KOPT-K1 (cell line): ENCODE measurements around the gene SWT1.
"Not testable (repeated sequence)": the region's sequence is repeated elsewhere in the genome, so short reads cannot be mapped to it uniquely, and the experiment has no call there.

ENCODE experiments used
- H3K27ac ChIP-seq: fragments of 200-600 bp; sonication (generic); 2 replicates; pipeline ENCODE4 v1.5.1; 2016; ENCODE audit warnings: antibody characterized with exemption, mild to moderate bottlenecking, low read depth, low read length; ENCODE audit not compliant: poor library complexity, severe bottlenecking
- H3K36me3 ChIP-seq: fragments of 200-600 bp; sonication (generic); 2 replicates; pipeline ENCODE4 v1.5.1; 2017; ENCODE audit warnings: antibody characterized with exemption, mild to moderate bottlenecking, low read length, moderate library complexity; ENCODE audit not compliant: insufficient read depth
- H3K9me3 ChIP-seq: fragments of 200-600 bp; sonication (generic); 2 replicates; pipeline ENCODE4 v1.5.1; 2017; ENCODE audit warnings: antibody characterized with exemption, low read length, mild to moderate bottlenecking; ENCODE audit not compliant: insufficient read depth, poor library complexity, severe bottlenecking

The SWT1 gene

DNA sequence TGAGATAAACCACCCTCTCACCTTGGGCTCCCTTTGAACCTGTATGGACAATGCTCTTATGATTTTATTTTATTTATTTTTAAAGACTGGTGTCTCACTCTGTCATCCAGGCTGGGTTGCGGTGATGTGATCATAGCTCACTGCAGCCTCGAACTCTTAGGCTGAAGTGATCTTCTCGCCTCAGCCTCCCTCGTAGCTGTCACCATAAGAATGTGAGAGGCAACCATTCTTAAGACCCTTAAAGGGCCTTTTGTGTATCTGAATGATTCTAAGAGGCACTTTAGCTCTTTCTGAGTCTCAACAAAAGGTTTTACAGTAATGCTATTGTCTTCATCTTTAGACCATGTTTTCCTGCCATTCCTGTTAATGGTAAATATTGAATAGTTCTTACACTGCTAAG, 93.1 kb downstream of the SWT1 start:
- no peaks in the 10 kb centered on the region for H3K36me3 ChIP-seq

DNA sequence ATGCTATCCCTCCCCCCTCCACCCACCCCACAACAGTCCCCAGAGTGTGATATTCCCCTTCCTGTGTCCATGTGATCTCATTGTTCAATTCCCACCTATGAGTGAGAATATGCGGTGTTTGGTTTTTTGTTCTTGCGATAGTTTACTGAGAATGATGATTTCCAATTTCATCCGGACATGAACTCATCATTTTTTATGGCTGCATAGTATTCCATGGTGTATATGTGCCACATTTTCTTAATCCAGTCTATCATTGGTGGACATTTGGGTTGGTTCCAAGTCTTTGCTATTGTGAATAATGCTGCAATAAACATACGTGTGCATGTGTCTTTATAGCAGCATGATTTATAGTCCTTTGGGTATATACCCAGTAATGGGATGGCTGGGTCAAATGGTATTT, 95.0 kb downstream of the SWT1 start:
- H3K36me3 ChIP-seq, H3K9me3 ChIP-seq, H3K27ac ChIP-seq: not testable (repeated sequence)

More for the DNA sequence above, 93.1 kb downstream of the SWT1 start:
- H3K27ac ChIP-seq: no peak overlapping the region
- H3K9me3 ChIP-seq: no peaks in the 10 kb centered on the region

DNA sequence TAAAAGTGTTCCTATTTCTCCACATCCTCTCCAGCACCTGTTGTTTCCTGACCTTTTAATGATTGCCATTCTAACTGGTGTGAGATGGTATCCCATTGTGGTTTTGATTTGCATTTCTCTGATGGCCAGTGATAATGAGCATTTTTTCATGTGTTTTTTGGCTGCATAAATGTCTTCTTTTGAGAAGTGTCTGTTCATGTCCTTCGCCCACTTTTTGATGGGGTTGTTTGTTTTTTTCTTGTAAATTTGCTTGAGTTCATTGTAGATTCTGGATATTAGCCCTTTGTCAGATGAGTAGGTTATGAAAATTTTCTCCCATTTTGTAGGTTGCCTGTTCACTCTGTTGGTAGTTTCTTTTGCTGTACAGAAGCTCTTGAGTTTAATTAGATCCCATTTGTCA, 95.4 kb downstream of the SWT1 start:
- H3K36me3 ChIP-seq, H3K27ac ChIP-seq, H3K9me3 ChIP-seq: not testable (repeated sequence)

DNA sequence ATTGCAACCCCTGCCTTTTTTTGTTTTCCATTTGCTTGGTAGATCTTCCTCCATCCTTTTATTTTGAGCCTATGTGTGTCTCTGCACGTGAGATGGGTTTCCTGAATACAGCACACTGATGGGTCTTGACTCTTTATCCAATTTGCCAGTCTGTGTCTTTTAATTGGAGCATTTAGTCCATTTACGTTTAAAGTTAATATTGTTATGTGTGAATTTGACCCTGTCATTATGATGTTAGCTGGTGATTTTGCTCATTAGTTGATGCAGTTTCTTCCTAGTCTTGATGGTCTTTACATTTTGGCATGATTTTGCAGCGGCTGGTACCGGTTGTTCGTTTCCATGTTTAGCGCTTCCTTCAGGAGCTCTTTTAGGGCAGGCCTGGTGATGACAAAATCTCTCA, 98.6 kb downstream of the SWT1 start:
- not testable (repeated sequence) for H3K36me3 ChIP-seq, H3K27ac ChIP-seq, H3K9me3 ChIP-seq

DNA sequence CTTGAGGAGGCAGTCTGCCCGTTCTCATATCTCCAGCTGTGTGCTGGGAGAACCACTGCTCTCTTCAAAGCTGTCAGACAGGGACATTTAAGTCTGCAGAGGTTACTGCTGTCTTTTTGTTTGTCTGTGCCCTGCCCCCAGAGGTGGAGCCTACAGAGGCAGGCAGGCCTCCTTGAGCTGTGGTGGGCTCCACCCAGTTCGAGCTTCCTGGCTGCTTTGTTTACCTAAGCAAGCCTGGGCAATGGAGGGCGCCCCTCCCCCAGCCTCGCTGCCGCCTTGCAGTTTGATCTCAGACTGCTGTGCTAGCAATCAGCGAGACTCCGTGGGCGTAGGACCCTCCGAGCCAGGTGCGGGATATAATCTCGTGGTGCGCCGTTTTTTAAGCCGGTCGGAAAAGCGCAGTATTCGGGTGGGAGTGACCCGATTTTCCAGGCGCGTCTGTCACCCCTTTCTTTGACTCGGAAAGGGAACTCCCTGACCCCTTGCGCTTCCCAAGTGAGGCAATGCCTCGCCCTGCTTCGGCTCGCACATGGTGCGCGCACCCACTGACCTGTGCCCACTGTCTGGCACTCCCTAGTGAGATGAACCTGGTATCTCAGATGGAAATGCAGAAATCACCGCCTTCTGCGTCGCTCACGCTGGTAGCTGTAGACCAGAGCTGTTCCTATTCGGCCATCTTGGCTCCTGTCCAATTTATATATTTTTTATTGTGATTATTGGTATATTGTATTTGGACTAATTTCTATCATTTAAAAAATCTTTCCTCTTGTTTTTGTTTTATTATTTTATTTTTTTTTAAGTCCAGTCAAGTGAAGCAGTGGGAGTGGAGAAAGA, 100.4 kb downstream of the SWT1 start:
- peak overlapping the region; percentile 57 for H3K27ac ChIP-seq
- not testable (repeated sequence) for H3K36me3 ChIP-seq, H3K9me3 ChIP-seq

GRCh38 chr1:185257950-185258208, 100.9 kb downstream of the SWT1 start:
- no peaks in the 10 kb centered on the region for H3K36me3 ChIP-seq
- H3K27ac ChIP-seq: peak overlapping the region; percentile 57
- H3K9me3 ChIP-seq: no peaks in the 10 kb centered on the region

DNA sequence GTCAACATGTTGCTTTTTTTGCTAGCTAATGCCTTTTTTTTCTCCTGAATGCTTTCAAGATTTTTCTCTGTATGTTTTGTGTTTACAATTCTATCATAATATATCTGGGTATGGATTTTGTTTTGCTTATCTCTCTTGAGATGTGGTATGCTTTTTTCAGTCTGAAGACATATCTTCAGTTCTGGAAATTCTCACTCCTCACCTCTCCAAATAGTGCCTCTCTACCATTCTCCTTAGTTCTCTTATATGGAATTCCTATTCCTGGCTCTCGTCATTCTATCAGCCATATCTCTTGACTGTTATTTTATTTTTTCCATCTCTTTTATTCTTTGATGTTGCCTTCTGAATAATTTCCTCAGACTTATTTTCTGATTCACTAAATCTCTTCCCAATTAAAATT, 101.7 kb downstream of the SWT1 start:
- no peaks in the 10 kb centered on the region for H3K36me3 ChIP-seq
- no peak overlapping the region for H3K27ac ChIP-seq
- H3K9me3 ChIP-seq: no peaks in the 10 kb centered on the region

DNA sequence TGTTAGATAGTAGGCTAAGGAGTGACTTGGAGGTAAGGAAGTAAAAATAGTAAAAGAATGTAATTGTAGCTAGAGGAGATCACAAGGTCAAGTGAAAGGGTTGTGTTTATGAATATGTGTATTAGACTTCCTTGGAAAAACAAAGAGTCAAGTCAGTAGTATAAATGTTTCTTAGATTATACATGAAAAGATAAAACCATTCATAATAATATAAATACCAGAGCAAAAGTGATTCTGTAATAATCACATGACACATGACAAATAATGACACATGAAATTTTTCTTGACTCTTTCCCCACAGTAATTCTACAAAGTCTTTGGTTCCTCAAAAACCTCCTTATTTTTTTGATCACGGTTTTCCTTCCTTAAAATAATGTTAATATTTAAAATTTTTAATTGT, 103.6 kb downstream of the SWT1 start:
- Histone ChIP-seq H3K36me3 (no peaks in the 10 kb centered on the region), H3K9me3 (no peaks in the 10 kb centered on the region), H3K27ac (no peak overlapping the region)

GRCh38 chr1:185262151-185262550, 105.2 kb downstream of the SWT1 start:
- no peak overlapping the region for H3K27ac ChIP-seq

DNA sequence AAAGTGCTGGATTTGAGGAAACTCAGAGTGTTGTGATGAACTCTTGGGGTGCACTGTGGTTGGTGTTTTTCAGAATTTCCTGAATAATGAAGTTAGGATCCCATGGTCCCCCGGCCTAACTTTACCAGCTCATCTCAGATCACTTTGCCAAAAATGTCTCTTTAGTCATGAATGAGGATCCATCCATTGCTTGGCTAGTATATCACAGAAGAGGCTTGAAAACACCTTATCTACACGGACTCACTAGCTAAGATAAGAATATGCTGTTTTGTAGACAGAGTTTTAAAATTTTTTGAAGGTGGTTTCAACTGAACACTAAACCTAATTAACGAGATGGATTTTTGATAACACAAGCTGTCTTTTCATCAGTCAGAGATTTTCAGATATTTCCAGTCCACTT, 106.3 kb downstream of the SWT1 start:
- Histone ChIP-seq H3K36me3 (no peaks in the 10 kb centered on the region), H3K9me3 (no peaks in the 10 kb centered on the region), H3K27ac (no peak overlapping the region)

More at GRCh38 chr1:185262151-185262550, 105.2 kb downstream of the SWT1 start:
- H3K9me3 ChIP-seq: no peaks in the 10 kb centered on the region
- no peaks in the 10 kb centered on the region for H3K36me3 ChIP-seq

GRCh38 chr1:185263780-185264179, 106.8 kb downstream of the SWT1 start:
- no peaks in the 10 kb centered on the region for H3K9me3 ChIP-seq
- H3K36me3 ChIP-seq: no peaks in the 10 kb centered on the region
- H3K27ac ChIP-seq: no peak overlapping the region

GRCh38 chr1:185265314-185265713, 108.3 kb downstream of the SWT1 start:
- no peak overlapping the region for H3K27ac ChIP-seq
- no peaks in the 10 kb centered on the region for H3K9me3 ChIP-seq
- H3K36me3 ChIP-seq: no peaks in the 10 kb centered on the region

- no peaks in the 10 kb centered on the region for H3K9me3 ChIP-seq
- H3K36me3 ChIP-seq: no peaks in the 10 kb centered on the region
- H3K27ac ChIP-seq: no peak overlapping the region
These were observed 110.3 kb downstream of the SWT1 start for GRCh38 chr1:185267301-185267700.

DNA sequence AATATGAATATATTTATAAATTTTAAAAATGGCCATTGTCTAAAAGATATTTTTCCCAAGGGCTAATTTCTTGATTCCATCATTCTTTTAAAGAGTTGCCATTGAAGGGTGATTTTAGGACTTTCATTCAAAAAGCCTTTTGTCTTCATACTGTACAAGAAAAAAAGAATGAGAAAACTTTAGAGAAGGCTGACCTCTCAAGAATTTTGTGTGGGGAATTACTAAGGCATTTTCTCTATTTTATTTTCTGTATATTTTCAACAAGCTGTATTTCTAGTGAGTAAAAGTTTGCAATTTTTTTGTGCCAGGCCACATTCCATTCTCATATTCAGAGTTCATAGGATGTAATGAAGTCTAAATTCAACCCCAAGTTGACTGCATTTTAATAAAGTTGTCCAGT, 110.7 kb downstream of the SWT1 start:
- H3K36me3 ChIP-seq: no peaks in the 10 kb centered on the region
- H3K27ac ChIP-seq: no peak overlapping the region
- no peaks in the 10 kb centered on the region for H3K9me3 ChIP-seq

DNA sequence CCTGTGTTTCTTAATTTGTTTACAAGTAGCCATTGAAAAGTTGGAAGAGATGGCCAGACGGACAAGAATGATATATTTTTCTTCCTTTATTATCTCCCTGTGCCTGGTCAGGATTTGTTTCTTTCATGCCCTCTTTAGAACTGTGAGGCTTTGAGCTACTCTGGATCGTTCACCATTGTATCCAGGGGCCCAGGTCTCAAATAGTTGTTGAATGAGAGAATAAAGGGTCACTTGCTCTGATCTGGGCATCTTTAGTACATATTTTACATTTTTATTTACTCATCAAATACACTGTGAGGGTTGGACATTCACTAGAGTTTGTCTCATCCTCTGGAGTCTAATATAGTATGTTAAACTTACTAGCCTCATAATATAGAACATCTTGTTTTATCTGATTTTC, 111.4 kb downstream of the SWT1 start:
- Histone ChIP-seq H3K36me3 (no peaks in the 10 kb centered on the region), H3K9me3 (no peaks in the 10 kb centered on the region), H3K27ac (no peak overlapping the region)

DNA sequence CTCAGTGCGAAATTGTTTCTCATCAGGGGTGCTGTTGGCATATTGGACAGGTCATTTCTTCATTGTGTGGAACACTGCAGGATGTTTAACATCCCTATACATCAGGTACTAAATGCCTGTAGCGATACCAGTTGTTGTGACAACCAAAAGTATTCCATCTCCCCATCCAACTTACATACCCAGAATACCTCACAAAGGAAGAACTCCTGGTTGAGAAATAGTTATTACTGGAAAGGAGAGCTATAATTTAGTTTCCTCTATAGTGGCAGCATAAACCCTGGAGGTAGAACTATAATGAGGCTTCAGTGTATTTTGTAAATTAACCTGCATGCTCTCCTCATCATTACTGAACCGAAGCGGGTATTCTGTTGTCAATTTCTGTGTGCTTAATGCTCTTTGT, 115.0 kb downstream of the SWT1 start:
- Histone ChIP-seq H3K9me3 (no peaks in the 10 kb centered on the region), H3K36me3 (no peaks in the 10 kb centered on the region), H3K27ac (no peak overlapping the region)
